HEK293 (cell line): ENCODE results near the gene SHROOM3.

Source experiments
- CTCF ChIP-seq: fragments of 450-650 bp; formaldehyde crosslinking; IDR thresholded peaks from 2 replicates; pipeline ENCODE4 v1.5.1; 2016; ENCODE audit warnings: missing biosample characterization, missing genetic modification characterization
- GLI4 ChIP-seq: fragments of 450-650 bp; formaldehyde crosslinking; IDR thresholded peaks from 2 replicates; pipeline ENCODE4 v1.5.1; 2016; ENCODE audit warnings: missing biosample characterization, missing genetic modification characterization
- MEIS1 ChIP-seq: sonication (generic); formaldehyde crosslinking; IDR thresholded peaks from 2 replicates; pipeline ENCODE4 v1.8.1; 2022; ENCODE audit warnings: missing genetic modification reagents, mild to moderate bottlenecking, borderline replicate concordance
- MYNN ChIP-seq: fragments of 450-650 bp; formaldehyde crosslinking; IDR thresholded peaks from 2 replicates; pipeline ENCODE4 v1.5.1; 2016; ENCODE audit warnings: missing biosample characterization, missing genetic modification characterization, borderline replicate concordance
- ZNF140 ChIP-seq: fragments of 450-650 bp; formaldehyde crosslinking; IDR thresholded peaks from 2 replicates; pipeline ENCODE4 v1.5.1; 2016; ENCODE audit warnings: missing biosample characterization, missing genetic modification characterization
- ZNF677 ChIP-seq: fragments of 450-650 bp; IDR thresholded peaks from 2 replicates; pipeline ENCODE4 v1.5.0; 2018; ENCODE audit warnings: missing biosample characterization, mild to moderate bottlenecking, missing genetic modification characterization, moderate library complexity
- TF ChIP-seq, protein P1 (sequence below): fragments of 450-650 bp; formaldehyde crosslinking; IDR thresholded peaks from 2 replicates; pipeline ENCODE4 v1.5.1; 2017; ENCODE audit warnings: missing biosample characterization, missing genetic modification characterization

GRCh38 chr4:76698141-76698540 is 263.1 kb downstream of the SHROOM3 start:
- TF ChIP-seq MEIS1 (CRISPR knock-in tag) (no peak), ZNF140 (tag by site-specific recombination) (no peak), ZNF677 (tag by site-specific recombination) (no peak), GLI4 (no peak), CTCF (tag by site-specific recombination) (no peak), MYNN (tag by site-specific recombination) (no peak)
- TF ChIP-seq, protein P1, sequence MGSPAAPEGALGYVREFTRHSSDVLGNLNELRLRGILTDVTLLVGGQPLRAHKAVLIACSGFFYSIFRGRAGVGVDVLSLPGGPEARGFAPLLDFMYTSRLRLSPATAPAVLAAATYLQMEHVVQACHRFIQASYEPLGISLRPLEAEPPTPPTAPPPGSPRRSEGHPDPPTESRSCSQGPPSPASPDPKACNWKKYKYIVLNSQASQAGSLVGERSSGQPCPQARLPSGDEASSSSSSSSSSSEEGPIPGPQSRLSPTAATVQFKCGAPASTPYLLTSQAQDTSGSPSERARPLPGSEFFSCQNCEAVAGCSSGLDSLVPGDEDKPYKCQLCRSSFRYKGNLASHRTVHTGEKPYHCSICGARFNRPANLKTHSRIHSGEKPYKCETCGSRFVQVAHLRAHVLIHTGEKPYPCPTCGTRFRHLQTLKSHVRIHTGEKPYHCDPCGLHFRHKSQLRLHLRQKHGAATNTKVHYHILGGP (tag by site-specific recombination): no peak
